Measurements from ENCODE around the gene PABPN1.

Gene PABPN1

GRCh38 chr14:23372509-23372908, 51.3 kb downstream of the PABPN1 start, which contains the start of gene IL25:
Gene IL25, plus strand, starts transcription at chr14:23372809.
- Histone ChIP-seq H3K27ac (ENCODE audit: low read length) (no peak within 1 kb of the TSS), H3K27me3 (ENCODE audit: control insufficient read depth in 1 of 2, insufficient read depth in 2 of 2, low read length in 2 of 2) (peaks cover 0 to 2% of the 10 kb centered on the region in 2 donors), H3K4me3 (ENCODE audit: low read length in 2 of 2) (no peak within 1 kb of the TSS), H3K4me1 (ENCODE audit: control insufficient read depth, insufficient read depth, low read length) (peaks cover 3% of the 10 kb centered on the region), H3K36me3 (ENCODE audit: control insufficient read depth in 2 of 2, insufficient read depth in 2 of 2, low read length in 2 of 2) (no peaks in the 10 kb centered on the region), H3K9me3 (ENCODE audit: control insufficient read depth in 2 of 2, low read length in 2 of 2) (no peaks in the 10 kb centered on the region), H3K9ac (ENCODE audit: low read length in 2 of 2) (no peak within 1 kb of the TSS)

- Histone ChIP-seq H3K36me3 (ENCODE audit: control insufficient read depth in 2 of 2, insufficient read depth in 2 of 2, low read length in 2 of 2) (no peaks in the 10 kb centered on the region), H3K27ac (ENCODE audit: low read length) (no peak overlapping the region), H3K9me3 (ENCODE audit: control insufficient read depth in 2 of 2, low read length in 2 of 2) (no peaks in the 10 kb centered on the region), H3K4me3 (ENCODE audit: low read length in 2 of 2) (no peak overlapping the region), H3K27me3 (ENCODE audit: control insufficient read depth in 1 of 2, insufficient read depth in 2 of 2, low read length in 2 of 2) (peaks cover 0 to 2% of the 10 kb centered on the region in 2 donors), H3K9ac (ENCODE audit: low read length in 2 of 2) (no peak overlapping the region), H3K4me1 (ENCODE audit: control insufficient read depth, insufficient read depth, low read length) (peaks cover 3% of the 10 kb centered on the region)
These were observed 51.8 kb downstream of the PABPN1 start for GRCh38 chr14:23373041-23373440.

Data from stomach smooth muscle (tissue), 2 donors.